HG03571 (cell line): ENCODE results near the gene AHRR.

Experiments
- ATAC-seq: cut with Tn5 transposase; IDR thresholded peaks from one replicate; pipeline ENCODE4 v1.9.1; 2021; ENCODE audit not compliant: unreplicated experiment

The AHRR gene

DNA sequence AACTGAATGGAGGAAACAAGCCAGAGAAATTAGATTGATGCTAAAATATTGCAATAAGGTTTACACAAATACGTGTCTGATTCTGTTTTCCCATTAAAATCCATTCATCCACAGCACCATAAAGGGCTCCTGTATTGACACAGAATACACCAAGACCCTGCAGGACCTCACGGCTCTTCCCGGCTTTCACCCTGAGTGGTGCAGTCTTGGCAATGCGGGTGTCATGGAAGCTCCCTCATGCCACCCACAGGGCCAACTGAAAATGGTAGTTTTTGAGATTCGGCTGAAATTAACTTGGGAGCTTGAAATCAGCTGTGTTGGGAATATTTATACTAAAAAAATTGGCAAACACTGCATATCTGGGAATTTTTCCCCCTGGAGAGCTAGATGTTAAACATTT is 104.2 kb downstream of the AHRR start:
- ATAC-seq, result no peak

DNA sequence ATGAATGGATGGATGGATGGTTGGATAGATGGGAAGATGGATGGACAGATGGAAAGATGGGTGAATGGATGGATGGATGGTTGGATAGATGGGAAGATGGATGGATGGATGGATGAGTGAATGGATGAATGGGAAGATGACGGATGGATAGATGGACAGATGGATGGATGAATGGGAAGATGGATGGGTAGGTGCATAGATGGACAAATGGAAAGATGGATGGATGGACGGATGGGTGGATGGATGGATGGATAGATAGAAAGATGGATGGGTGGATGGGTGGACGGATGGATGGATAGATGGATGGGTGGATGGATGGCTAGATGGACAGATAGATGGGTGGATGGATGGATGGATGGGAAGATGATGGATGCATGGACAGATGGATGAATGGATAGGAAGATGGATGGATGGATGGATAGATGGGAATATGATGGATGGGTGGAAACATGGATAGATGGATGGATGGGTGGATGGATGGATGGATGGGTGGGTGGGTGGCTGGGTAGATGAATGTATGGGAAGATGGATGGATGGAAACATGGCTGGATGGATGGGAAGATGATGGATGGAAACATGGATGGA is 105.0 kb downstream of the AHRR start:
- ATAC-seq, result no peak

DNA sequence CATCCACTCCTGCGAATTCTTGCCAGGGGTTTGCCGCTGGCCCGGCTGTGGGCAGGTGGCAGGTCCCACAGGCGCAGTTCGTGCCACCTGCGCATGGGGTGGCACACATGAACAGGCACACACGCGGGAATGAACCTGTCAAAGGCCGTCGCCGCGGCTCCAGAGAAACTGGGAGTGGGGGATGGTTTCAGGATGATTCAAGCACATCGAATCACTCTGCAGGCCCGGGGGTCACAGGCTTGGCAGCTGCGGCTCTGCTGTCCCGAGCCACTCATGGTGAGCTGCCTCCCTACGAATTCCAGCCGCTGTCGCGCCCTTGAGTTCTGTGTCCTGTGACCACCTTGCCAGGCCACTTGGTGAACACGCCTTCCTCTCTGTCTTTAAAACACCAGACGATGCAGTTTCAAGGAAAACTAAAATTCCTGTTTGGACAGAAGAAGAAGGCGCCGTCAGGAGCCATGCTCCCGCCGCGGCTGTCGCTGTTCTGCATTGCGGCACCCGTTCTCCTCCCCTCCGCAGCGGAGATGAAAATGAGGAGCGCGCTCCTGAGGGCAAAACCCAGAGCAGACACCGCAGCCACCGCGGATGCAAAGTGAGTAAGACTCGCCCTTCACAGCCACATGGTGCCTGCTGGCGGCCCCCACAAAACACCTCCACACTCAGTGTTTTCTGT is 106.0 kb downstream of the AHRR start:
- no peak for ATAC-seq

DNA sequence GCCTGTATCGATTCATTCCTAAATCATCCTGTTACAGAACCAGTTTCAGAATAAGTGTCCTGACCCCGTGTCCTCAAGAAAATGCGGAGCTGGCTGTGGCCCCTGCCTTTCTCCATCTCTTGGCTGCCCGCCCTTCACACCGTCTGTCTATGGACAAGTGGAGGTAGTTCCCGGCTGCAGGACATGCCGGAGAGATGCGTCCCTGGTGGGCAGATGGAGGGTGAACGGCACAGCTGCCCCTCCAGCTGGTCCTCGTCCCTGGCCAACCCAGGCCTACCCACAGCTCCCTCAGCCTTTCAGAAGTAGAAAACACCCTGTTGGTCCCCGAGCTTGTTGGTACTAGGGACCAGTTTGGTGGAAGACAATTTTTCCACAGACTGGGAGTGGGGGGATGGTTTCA is 106.7 kb downstream of the AHRR start:
- no peak for ATAC-seq

DNA sequence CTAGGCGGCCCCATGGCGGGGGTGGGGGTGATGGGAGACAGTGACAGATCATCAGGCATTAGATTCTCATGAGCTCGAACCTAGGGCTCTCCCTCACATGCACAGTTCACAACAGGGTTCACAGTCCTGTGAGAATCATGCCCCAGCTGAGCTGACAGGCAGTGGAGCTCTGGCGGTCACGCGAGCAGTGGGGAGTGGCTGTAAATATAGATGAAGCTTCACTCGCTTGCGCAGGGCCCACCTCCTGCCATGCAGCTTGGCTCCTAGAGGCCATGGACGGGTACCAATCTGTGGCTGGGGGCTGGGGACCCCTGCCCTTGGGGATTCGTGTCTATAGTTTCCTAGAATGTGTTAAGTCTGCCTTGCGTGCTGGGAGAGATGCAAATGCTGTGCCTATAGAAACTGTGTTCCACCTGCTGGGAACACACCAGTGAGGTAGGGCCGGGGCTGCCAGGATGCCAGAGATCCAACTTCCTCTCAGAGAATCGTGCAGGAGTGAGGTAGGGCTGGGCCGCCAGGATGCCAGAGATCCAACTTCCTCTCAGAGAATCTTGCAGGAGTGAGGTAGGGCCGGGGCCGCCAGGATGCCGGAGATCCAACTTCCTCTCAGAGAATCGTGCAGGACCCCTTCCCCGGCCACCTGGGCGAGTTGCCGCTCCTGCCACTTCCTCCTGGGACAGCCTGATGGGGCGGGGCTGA is 107.4 kb downstream of the AHRR start:
- ATAC-seq, result no peak

DNA sequence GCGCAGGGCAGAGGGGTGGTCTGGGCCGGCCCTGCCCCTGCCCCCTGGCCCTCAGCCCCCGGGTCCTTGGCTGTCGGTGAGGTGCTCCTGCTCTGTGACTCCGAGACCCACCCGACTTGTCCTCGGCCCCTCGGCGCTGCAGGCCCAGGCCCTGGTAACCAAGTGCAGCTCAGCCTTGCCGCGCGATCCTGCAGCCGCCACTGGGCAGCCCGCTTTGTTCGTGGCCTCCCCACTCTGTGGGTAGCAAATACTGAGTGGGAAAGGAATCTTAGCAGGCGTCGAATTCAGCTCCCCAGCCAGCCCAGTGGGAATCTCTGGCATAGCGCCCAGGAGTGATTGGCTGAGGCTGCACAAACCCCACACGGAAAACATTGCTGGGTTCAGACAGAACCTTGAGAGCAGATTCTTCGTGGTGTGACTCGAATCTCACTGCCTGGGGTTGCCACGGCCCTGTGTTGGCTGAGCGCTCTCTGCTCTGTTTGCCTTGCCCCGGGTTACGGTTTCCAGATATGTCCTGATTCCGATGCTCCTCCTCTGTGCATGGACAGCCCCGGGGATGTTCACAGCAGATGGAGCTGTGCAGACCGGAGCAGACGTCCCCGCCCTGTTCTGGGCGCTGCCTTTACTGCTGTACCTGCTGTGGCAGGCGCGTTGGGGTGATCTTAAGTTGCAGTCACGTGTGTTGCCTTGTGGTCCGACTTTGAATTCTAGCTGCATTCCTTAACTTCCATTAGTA is 108.1 kb downstream of the AHRR start:
- no peak for ATAC-seq

DNA sequence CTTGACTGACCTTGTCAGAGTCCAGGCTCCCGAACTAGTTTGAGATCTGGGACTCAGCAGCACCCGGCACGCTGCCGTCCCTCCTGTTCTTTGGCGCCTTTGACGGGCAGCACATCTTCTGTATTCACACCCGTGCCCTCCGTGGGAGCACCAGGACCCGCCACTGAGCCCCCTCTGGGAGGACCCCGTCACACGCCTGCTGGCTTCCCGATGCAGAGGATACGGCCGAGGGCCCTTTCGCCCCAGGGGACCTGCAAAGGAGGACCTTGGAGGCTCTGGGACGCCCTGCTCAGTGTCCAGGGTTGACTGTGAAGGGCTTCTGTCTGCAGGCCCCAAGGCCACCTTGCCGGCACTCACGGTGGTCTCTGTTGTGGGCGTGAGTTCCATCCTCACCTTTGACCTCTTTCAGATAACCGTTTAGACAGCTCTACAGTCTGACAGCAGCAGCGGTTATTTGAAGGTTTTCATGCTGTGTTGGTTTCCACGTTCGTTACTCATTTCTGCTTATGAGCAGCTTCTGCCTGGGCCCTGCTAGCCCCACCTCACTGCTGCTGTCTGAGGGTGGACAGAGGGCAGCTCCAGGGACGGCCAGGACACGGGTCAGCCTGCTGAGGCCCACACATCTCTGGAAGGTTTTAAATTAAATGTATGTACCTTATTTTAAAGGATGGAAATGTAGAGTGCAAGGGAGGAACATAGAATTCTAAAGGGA is 108.9 kb downstream of the AHRR start:
- no peak for ATAC-seq

DNA sequence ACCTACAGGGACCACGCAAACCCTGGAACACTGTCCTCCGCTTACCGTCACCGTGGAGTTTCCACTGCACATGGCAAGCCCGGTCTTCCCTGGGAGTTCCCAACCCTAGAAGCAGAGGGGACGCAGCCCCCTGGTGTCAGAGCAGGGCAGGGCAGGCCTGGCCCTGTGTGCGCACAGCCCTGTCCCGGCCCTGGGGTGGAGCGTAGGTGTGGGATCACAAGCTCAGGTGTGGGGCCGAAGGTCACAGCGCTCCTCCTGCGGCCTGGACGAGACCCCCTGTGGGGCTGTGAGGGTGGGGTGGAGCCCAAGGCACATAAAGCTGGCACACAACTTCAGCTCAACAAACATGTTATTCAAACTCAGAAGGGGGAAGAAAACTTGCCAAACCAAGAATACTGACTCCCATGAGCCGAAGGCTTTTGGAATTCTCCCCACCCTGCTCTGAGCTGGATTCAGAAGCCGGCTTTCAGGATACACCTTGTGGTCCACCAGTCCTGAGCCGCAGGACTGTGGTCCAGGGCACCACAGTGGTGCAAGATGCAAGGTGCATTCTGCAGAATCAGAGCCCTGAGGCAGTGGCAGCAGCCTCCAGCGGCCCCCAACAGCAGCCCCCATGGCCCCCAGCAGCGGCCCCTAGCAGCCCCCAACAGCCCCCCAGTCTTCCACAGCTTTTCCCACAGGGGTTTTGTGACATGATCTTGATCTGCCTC is 109.6 kb downstream of the AHRR start:
- ATAC-seq, result peak; percentile 68

DNA sequence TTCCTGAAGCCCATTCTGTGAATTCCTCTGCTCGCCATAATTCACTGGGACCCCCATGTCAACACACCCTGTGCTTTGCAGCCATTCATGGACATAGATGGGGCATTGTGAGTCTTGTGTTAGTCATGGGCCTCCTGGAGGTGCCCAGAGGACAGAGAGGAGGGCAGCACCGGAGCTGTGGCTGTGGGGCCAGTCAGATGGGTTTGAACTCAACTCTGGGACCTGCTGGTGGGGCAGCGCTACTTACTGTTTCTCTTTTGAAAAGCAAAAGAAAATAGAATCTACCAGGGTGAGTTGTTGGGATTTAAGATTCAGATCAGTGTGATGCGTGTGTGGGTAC is 110.2 kb downstream of the AHRR start:
- no peak for ATAC-seq

DNA sequence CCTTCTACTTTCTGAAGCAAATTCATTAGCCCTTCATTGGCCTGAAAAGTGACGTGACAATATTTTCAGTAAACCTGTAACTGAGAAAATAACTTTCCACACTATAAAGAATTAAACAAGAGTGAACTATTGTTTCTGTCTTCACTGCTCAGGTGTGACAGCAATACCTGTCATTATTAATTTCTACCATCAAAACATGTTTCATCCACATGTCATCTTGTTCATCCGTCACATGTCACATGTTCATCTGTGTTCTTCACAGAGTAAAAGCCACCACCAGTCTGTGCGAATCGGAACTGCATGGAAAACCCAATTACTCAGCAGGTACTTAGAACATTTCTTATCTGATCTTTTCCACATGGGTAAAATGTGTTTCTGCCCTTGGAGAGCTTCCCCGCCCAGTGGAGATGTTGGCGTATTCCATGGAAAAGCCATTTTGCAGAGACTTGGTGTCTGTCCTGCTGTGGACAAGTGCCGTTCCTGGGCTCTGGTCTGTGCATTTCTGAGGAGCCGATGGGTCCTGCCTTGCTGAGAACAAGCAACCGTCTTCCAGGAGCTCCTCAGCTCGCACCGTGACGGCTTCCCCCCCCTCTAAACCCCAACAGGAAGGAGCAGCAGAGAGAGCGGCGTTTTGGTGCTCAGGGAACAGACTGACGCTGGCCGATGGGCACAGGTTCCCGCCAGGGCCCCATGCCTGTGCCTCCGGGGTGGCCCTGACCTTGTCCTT is 110.8 kb downstream of the AHRR start:
- ATAC-seq, result no peak

DNA sequence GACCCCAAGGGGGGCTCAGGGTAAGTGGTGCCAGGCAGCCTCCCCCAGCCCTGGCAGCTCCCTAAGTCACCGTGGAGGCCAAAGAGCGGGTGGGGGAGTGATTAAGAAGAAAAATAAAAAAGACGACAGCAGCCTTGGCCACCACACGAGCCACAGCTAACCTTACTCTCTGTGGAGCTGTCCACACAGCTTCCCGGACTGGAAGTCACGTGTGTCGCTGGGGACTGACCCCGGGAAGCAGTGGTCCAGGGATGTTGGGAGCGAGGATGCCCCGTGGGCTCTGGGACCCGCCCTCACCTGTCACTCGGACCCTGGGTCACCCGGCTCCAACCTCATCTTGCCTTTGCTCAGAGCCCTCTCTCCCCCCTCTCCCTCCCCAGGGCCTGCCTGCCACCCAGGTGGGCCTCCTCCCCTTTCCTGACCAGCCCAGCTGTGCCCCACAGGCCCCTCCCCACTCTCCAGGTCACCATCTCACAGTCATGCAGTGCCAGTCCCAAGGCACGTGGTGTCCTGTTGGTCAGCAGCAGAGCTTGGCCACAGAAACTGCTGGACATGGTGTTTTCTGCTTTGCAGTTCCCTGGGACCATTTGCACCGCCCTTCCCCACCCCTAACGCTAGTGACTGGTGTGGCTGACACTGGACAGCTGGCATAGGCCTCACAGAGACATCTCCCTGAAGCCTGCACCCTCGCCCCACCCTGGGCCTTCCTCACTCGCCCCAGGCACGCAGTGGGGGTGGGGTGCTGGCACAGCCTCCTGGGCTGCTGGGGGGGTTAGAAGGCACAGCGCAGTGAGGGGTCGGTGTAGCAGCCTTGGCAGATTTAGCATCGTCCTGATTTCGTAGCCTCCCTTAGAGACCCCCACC is 111.6 kb downstream of the AHRR start:
- ATAC-seq, result no peak

DNA sequence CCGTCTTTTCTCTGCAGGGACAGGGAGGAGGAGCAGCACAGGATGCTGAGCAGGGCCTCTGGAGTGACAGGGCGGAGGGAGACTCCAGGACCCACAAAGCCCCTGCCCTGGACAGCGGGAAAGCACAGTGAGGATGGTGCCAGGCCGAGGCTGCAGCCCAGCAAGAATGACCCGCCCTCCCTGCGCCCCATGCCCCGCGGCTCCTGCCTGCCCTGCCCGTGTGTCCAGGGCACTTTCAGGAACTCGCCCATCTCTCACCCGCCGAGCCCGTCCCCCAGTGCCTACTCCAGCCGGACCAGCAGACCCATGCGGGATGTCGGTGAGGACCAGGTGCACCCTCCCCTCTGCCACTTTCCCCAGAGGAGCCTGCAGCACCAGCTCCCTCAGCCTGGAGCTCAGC is 112.3 kb downstream of the AHRR start:
- ATAC-seq, result no peak

DNA sequence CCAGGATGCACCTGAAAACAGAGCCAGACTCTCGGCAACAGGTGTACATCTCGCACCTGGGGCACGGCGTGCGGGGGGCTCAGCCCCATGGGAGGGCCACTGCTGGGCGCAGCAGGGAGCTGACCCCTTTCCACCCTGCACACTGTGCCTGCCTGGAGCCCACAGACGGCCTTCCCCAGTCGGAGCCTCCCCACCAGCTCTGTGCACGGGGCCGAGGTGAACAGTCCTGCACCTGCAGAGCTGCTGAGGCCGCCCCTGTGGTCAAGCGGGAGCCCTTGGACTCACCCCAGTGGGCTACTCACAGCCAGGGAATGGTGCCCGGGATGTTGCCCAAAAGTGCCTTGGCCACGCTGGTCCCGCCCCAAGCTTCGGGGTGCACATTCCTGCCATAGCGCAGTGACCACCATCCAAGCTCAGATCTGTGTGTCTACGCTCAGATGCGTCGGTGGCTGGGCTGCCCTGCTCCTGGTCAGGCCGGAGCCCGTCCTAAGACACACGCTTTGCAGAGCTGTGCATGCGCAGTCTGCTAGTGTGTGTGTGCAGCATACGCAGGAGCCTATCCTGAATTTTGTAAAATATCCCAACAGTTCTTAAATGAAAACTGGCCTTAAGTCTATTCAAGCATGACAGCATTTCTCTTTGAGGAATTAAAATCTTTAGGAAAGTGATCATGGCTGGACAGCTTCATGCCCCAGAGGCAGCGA is 113.1 kb downstream of the AHRR start:
- ATAC-seq, result no peak

DNA sequence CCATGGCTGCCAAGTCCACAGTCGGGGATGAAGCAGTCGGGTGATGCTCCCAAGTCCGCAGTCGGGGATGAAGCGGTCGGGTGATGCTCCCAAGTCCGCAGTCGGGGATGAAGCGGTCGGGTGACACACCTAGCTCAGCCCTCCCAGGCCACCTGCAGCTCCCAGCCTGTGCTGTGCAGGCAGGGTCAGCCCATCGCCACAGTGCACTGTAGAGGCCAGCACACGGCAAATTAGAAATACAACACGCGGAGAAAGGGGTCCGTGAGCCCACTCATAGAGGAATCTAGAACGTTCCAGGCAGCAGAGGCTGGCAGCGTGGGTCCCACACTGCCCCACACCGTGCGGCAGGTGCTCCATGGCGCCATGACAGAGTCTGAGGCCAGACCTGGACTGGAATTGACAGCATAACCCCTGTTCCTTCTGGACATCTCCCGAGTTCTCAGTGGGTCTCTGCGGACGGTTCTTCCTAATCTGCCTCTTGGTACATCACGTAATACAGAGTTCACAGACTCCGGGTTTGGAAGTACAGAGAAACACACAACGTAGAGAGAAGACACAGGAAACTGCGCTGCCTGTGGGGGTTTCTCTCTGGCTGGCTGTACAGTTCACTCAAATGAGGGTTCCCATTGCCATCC is 113.8 kb downstream of the AHRR start:
- no peak for ATAC-seq

DNA sequence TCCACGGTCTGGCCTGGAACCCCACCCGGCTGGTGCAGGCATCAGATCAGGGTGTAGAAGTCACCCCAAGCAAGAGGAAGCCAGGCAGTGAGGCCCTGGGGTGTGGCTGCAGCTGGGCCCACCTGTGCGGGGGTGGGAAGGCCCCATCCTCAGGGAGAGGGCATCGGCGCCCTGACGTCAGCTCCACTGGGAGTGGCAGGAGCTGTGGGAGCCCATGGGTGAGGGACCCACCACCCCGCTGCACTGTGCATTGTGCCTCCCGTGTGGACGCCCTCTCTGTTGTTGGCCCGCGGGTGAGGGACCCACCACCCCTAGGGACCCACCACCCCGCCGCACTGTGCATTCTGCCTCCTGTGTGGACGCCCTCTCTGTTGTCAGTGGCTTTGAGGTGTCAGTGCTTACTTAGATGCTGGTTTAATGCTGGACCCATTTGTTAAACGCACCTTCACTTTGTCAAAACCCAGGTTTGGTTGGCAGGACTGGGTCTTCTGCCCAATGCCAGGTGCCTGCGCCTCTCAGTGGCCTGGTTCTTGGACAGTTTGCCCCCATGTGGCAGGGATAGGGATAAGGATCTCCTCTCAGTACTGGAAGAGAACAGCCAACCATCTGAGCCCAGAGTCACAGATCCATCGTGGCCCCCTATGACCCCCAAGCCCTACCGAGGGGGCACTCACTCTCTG is 114.6 kb downstream of the AHRR start:
- ATAC-seq, result no peak

DNA sequence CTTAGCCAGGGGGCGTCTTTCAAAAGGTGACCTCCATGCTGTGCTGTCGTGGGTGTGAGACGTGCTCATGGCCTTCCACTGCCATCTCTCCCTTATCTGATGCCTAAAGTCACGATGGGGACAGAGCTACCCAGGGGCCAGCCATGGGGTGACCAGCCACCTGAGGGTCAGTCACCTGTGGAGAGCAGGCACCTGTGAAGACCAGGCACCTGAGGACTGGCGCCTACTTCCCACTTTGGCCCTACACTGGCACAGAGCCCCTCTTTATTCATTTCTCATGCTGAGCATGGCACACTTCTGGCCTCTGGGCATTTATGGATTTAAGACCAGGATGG is 115.1 kb downstream of the AHRR start:
- no peak for ATAC-seq

DNA sequence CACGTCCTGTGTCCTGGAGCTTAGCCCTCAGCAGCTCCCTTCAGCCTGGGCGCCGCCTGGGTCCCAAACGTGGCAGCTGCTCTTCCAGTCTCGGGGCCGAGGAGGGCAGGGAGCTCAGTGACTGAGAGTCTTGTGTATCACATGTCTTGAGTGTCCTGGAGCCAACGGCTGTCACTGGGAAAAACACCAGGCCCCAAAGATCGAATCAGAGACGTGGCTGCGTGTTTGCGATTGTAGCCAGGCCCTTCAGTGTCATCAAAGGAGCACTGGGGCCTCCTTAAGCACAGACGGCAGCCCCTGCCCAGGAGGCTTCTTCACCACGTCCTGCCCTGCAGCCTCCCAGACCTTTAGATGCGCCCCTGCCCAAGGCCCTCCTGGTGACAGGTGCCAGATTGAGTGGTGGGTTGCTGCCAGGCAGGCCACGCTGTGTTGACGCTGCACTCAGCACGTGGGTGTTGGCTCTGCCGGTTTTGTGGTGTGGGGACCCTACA is 115.8 kb downstream of the AHRR start:
- ATAC-seq, result no peak
